K562 (cell line): Measurements from ENCODE around the gene PRSS53. TPM values are rescaled to one million over a fixed set of nuclear protein-coding genes. Genes with fewer than 3 reads are reported as not detected.

ENCODE experiments used
- DACH1 ChIP-seq: fragments of 450-650 bp; IDR thresholded peaks from 2 replicates; pipeline ENCODE4 v1.6.1; 2018; ENCODE audit not compliant: partially characterized antibody
- DIDO1 ChIP-seq: fragments of 450-650 bp; IDR thresholded peaks from 2 replicates; pipeline ENCODE4 v1.6.1; 2016; ENCODE audit warnings: low read depth, missing biosample characterization, missing genetic modification characterization
- ELF1 ChIP-seq: fragments of 200-800 bp; sonication (Bioruptor generic); IDR thresholded peaks from 2 replicates; pipeline ENCODE4 v1.6.1; 2016; ENCODE audit warnings: missing genetic modification characterization, missing compliant biosample characterization
- GABPB2 ChIP-seq: fragments of 250-450 bp; sonication (Bioruptor Pico); conservative IDR thresholded peaks from 2 replicates; pipeline ENCODE4 v1.5.1; 2021; ENCODE audit warnings: mild to moderate bottlenecking
- GATAD2B ChIP-seq: fragments of 450-650 bp; IDR thresholded peaks from 2 replicates; pipeline ENCODE4 v1.6.1; 2017; ENCODE audit warnings: mild to moderate bottlenecking, borderline replicate concordance
- HBP1 ChIP-seq: fragments of 450-650 bp; formaldehyde crosslinking; IDR thresholded peaks from 2 replicates; pipeline ENCODE4 v1.4.0; 2022; ENCODE audit warnings: missing genetic modification characterization
- HDAC1 ChIP-seq, 2 experiments: fragments of 450-650 bp; IDR thresholded peaks; 2 replicates each; pipeline ENCODE4 v1.6.1; 2016 to 2017; ENCODE audit warnings: inconsistent platforms in 1 of 2, mild to moderate bottlenecking in 1 of 2, moderate library complexity in 1 of 2
- JUN ChIP-seq, 2 experiments: sonication (generic) in 1 of 2; formaldehyde crosslinking in 1 of 2; IDR thresholded peaks; 2 replicates each; pipeline versions ENCODE4 v1.6.1 to v1.8.0; 2012 to 2022; ENCODE audit warnings: borderline replicate concordance in 2 of 2, mild to moderate bottlenecking in 2 of 2, improper control_type of control experiment in 1 of 2, low read depth in 1 of 2, low read length in 1 of 2, missing genetic modification reagents in 1 of 2
- SMAD1 ChIP-seq: fragments of 150-350 bp; IDR thresholded peaks from 2 replicates; pipeline ENCODE4 v1.6.1; 2014; ENCODE audit warnings: low read length, low read depth; ENCODE audit not compliant: partially characterized antibody
- SMAD4 ChIP-seq: fragments of 250-450 bp; sonication (Bioruptor Pico); conservative IDR thresholded peaks from 2 replicates; pipeline ENCODE4 v1.8.0; 2021; ENCODE audit warnings: inconsistent platforms, mild to moderate bottlenecking, moderate library complexity
- TAF7 ChIP-seq: fragments of 450-650 bp; IDR thresholded peaks from 2 replicates; pipeline ENCODE4 v1.6.1; 2016; ENCODE audit warnings: missing genetic modification characterization, missing compliant biosample characterization
- TAF9B ChIP-seq: fragments of 450-650 bp; IDR thresholded peaks from 2 replicates; pipeline ENCODE4 v1.6.1; 2018; ENCODE audit warnings: mild to moderate bottlenecking; ENCODE audit not compliant: partially characterized antibody
- UBTF ChIP-seq, 2 experiments: IDR thresholded peaks; 2 replicates each; pipeline ENCODE4 v1.6.1; 2012; ENCODE audit warnings: improper control_type of control experiment in 2 of 2, low read depth in 2 of 2, low read length in 2 of 2, borderline replicate concordance in 1 of 2
- ZNF12 ChIP-seq: sonication (generic); formaldehyde crosslinking; IDR thresholded peaks from 2 replicates; pipeline ENCODE4 v1.4.0; 2020; ENCODE audit warnings: mild to moderate bottlenecking, missing genetic modification reagents
- ZNF445 ChIP-seq: fragments of 250-450 bp; sonication (Bioruptor Pico); IDR thresholded peaks from 2 replicates; pipeline ENCODE4 v1.4.0; 2020; ENCODE audit warnings: low read depth, mild to moderate bottlenecking, moderate library complexity
- polyA plus RNA-seq, 8 experiments: library from polyadenylated mRNA; depleted of rRNA in 4 of 8; stranded (reverse) in 5 of 8; unstranded in 3 of 8; fragments of >200 nt; fragmentation: Nextera tagmentation in 2 of 8; fragmentation: Illumina TruSeq in 1 of 8; extraction: Ambion mirVana in 2 of 8; extraction: Trizol in 1 of 8; gene quantifications; 2 replicates each; pipeline versions ENCODE4 v1.2.1 to v1.2.3, GENCODE V29; 2011 to 2014; ENCODE audit warnings: inconsistent platforms in 1 of 8, missing spikeins in 1 of 8
- total RNA-seq, 7 experiments: library from RNA; depleted of rRNA in 6 of 7; stranded (reverse); fragments of >200 nt in 6 of 7; fragmentation: Illumina TruSeq in 2 of 7; extraction: Trizol in 2 of 7; gene quantifications; 2 replicates each; pipeline versions ENCODE4 v1.2.1 to v1.2.3, GENCODE V29; 2011 to 2021; ENCODE audit warnings: low replicate concordance in 1 of 7
- TF ChIP-seq, protein P1 (sequence below), 2 experiments: IDR thresholded peaks; 2 replicates each; pipeline ENCODE4 v1.6.1; 2011; ENCODE audit warnings: borderline replicate concordance in 1 of 2, control low read depth in 1 of 2, low read depth in 1 of 2, low read length in 1 of 2, mild to moderate bottlenecking in 1 of 2, mixed read lengths in 1 of 2, moderate library complexity in 1 of 2; ENCODE audit not compliant: insufficient read depth in 1 of 2, insufficient read length in 1 of 2, poor library complexity in 1 of 2, severe bottlenecking in 1 of 2; ENCODE audit errors: extremely low read depth in 1 of 2

Gene PRSS53
- total and polyA plus RNA-seq, 9 of the 15 experiments (the other 6 are each of a cell fraction or from before 2014, with no cell fraction given) = 0.40 to 1.9 (median 0.78) TPM; not detected in 2

DNA sequence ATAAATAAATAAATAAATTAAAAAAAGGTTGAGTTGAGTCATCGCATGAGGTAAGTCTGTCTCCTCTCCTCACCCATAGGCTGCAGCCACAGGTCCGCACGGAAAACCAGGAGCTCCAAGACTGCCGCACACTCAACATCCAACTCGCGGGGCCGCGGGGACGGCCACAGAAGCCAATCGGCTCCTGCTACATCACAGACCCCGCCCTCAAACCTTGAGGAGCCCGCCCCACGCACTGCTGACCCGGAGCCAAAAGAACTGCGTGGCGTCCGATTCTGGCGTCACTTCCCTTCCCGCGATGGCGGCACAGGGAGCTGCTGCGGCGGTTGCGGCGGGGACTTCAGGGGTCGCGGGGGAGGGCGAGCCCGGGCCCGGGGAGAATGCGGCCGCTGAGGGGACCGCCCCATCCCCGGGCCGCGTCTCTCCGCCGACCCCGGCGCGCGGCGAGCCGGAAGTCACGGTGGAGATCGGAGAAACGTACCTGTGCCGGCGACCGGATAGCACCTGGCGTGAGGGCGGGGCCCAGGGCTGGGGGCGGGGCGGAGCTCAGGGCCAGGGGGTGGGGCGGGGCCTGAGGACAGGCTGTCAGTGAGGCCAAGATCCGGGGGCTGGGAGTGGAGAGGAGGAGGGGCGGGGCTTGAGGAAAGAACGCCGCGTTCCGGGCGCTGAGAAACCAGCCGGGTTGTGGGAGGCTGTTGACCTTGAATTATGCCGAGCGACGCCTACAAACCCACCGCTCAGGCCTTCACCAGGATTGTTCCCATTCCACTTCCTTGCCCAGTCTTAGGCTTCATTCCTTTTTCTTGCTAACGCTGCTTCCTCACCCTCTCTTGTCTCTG lies 28.9 kb upstream of the PRSS53 start, which contains the start of gene KAT8 (continued):
- 0 out of 2 replicates have a peak, but pooled peaks have one; percentile 34 for TF ChIP-seq ELF1 (tag)
- no peak for TF ChIP-seq GABPB2 (CRISPR knock-in tag)
- no peak for TF ChIP-seq ZNF445
- TF ChIP-seq ZNF12 = no peak
- 0 out of 2 replicates have a peak, but pooled peaks have one; percentile 39 for TF ChIP-seq GATAD2B
- TF ChIP-seq TAF9B = peak; percentile 64
- TF ChIP-seq, protein P1, sequence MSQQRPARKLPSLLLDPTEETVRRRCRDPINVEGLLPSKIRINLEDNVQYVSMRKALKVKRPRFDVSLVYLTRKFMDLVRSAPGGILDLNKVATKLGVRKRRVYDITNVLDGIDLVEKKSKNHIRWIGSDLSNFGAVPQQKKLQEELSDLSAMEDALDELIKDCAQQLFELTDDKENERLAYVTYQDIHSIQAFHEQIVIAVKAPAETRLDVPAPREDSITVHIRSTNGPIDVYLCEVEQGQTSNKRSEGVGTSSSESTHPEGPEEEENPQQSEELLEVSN (IDR thresholded peaks at IDR 0.05; ENCODE audit: borderline replicate concordance in 1 of 2, extremely low read depth in 1 of 2, insufficient read depth in 1 of 2, insufficient read length in 1 of 2, low read depth in 1 of 2, low read length in 1 of 2, poor library complexity in 1 of 2, severe bottlenecking in 1 of 2) = peak in 1 of 2 experiments; percentile 46
- 0 out of 2 replicates have a peak, but pooled peaks have one; percentile 23 for TF ChIP-seq TAF7 (tag)
- no peak for TF ChIP-seq UBTF (IDR thresholded peaks at IDR 0.05; ENCODE audit: borderline replicate concordance in 1 of 2, low read depth in 2 of 2, low read length in 2 of 2)
- 0 out of 4 replicates have a peak, but pooled peaks of 1 of the 2 experiments have one; percentile 6 for TF ChIP-seq HDAC1 (IDR thresholded peaks at IDR 0.05)
- TF ChIP-seq HBP1 (CRISPR knock-in tag) = peak; percentile 47; the same call in 1 of the 2 replicates
- peak; percentile 30 for TF ChIP-seq DACH1
- TF ChIP-seq SMAD4 = 0 out of 2 replicates have a peak, but pooled peaks have one; percentile 42
- TF ChIP-seq DIDO1 (tag) = peak; percentile 62
- peak; percentile 73 for TF ChIP-seq SMAD1
- peak; percentile 63; the same call in 1 of the 2 replicates for TF ChIP-seq JUN (IDR thresholded peaks at IDR 0.05; ENCODE audit: borderline replicate concordance, low read depth, low read length)
- TF ChIP-seq JUN (CRISPR knock-in tag; IDR thresholded peaks at IDR 0.05; ENCODE audit: borderline replicate concordance) = no peak
